GM18909 (cell line): ENCODE data around the gene CAMKMT.
"Not testable (repeated sequence)": the region's sequence is repeated elsewhere in the genome, so short reads cannot be mapped to it uniquely, and the experiment has no call there.

ENCODE experiments used
- ATAC-seq: cut with Tn5 transposase; IDR thresholded peaks from one replicate; pipeline ENCODE4 v1.9.1; 2021; ENCODE audit warnings: mild to moderate bottlenecking; ENCODE audit not compliant: unreplicated experiment, poor library complexity

CAMKMT gene

DNA sequence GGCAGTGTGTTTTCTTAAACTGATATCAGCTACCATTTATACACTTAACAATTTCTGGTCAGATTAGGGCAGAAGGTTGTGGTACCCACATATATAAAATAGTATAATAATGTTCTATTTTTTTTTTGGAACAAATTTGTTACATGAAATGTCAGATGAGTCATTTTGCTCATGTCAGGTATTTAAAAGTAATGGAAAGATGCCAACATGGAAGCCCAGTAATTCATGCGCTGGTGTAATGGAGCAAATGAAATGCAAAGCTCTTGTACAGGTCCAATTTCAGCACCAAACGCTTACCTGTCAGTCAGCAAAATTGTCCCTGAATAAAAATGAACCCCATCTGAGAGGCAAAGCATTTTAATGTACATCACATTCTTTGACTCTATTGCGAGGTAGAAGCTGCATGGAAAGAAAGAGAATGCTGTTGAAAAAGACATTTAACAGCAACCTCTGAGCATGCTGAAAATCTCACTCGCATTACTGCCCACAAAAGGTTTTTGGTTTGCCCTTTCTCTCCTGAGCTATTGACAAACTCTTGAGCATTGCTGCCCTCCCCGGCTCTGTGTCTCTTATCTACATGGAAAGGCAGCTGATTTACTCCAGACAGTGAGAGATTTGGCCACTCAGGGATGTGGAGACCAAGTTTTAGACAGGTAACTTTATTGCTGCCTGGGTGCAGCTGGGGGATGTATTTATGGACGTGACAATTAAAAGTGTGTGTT lies 217.5 kb downstream of the CAMKMT start:
- ATAC-seq: no peak

DNA sequence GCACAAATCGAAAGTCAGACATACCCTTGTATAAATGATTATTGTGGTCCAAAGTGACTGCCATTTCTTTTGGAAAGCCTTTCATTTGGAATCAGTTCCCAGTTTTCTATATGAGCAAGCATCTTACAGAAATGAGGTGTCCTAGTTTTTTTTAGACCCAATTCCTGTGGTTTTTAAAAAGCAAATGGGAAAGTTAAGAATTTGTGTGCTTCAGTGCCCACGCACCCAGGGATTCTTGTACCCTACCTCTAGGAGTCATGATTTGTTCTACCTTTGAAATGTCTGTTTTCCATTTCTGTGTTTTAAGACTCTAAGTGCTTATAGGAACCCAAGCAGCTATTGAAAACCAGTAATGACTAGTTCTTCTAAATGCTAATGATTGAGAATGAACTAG lies 218.1 kb downstream of the CAMKMT start:
- ATAC-seq: no peak

DNA sequence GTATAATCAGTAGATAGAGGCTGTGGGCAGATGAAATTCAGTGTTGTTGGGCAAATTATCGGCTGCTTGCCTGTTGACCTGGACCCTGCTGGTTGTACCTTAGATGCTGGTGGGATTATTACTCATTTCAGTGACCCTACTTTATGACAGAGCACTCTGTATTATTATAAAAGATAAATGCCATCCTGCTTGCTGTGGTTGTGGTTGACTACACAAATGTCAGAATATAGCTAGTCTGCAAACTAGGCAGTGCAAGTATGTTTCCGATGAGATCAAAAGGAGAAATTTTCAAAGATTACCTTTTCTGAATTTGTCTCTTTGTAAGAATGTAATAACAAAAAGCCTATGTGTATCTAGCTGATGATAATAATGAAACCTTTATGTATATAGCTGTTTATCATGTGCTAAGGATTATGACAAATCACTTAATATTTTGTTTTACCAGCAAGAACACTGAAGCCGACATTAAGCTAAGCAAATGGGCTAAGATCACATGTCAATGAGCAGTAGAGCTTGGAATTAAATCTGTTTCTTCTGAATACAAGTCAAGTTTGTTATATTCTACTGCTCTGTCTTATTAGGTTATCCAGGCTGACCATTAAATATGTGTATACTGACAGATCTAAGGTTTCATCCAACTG lies 219.2 kb downstream of the CAMKMT start:
- no peak for ATAC-seq

DNA sequence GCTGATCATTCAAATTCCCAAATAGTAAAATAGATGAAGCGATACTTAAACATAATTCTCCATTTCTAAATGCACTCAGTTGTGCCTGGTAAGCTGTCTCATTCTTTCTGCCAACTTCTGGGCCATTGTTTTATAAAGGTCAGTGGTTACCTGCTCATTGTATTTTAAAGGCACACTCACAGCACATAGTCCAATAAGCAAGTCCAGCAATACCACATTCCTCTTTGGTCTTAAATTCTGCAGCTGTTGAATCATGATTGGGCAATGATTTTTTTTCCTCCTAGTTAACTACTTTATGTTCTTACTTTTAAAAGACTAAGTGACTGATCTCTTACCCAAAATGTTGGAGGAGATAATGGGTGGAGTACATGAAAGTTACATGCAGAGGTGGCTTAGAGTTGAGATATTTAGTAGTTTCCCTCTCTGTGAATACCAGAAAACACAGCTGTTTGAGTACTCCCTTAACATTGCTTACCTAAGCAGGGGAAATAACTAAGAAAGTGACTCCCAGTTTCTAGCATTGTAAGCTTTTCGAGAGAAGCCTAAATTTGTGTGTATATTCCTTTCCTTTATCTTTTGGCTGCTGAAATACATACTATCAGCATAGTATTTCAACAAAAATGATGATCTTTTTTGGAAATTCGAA lies 220.7 kb downstream of the CAMKMT start:
- no peak for ATAC-seq

DNA sequence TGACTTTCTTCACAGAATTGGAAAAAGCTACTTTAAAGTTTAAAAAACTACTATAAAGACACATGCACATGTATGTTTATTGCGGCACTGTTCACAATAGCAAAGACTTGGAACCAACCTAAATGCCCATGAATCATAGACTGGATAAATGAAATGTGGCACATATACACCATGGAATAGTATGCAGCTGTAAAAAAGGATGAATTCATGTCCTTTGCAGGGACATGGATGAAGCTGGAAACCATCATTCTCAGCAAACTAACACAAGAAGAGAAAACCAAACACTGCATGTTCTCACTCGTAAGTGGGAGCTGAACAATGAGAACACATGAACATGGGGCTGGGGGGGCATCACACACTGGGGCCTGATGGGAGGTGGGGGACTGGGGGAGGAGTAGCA lies 233.9 kb downstream of the CAMKMT start:
- not testable (repeated sequence) for ATAC-seq

DNA sequence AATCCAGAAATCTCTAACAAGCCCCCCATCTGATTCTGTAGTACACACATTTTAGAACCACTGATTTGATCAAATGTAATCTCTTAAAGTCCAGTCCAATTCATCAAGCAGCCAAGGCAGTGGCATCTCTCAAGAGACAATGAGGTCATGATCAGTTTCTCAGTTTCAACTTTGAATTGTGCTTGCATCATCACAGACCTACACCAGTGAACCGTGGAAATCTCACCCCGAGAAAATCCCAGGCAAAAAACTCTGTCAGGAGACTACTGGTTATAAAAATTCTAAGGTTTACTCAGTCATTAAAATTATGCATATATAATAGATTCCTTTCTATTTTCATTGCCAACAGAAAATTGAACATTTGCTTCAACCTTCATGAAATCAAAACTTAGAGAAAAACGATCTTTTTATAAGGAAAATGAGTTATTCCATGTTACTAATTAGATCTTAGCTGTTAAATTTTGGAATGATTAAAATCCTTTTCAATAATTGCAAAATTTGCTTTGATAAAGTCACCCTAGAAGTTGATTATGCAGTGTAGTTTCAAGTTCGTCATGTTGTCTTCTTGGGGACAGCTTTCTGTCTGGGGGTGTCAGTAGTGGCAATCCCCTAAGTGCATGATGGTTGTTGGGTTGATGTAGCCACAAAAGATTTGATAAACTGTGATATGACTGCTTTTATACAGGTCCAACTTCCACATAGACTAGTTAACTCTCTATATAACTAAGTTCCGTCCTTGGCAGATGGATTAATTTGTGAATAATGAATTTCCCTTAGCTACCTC lies 235.0 kb downstream of the CAMKMT start:
- no peak for ATAC-seq

DNA sequence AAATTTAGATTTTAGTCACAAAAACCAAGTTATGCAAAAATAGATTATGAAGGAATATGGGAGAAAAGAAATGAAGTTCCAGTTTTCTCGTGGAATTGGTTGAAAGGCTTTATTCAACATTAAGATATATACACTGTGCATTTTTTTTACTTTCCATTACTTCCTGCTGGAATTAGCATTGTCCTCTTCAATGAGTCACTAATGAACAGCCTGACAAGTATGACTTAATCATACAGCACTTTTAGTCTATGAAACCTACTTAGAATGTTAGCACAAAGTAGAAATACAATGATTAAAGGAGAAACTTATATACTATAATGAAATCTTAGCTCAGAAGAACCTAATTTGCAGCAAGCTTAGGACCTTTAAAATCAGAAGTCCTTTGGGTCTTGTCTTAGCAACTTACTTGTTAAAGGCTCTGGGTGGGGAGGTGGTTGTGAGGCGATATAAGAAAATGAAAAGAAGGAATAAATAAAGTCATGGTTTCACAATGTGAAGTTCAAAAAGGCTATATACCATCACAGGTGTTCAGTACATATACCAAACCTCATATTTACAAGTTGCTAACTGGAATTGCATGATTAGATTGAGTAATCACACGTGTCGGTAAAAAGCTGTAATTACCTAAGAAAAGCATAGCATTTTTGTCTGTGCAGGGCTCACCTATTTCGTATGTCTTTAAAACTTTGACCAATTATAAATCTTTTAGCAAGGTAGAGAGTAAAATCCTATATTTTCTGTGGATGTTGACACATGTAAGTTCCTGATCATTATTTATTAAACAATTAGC lies 236.8 kb downstream of the CAMKMT start:
- ATAC-seq: no peak

DNA sequence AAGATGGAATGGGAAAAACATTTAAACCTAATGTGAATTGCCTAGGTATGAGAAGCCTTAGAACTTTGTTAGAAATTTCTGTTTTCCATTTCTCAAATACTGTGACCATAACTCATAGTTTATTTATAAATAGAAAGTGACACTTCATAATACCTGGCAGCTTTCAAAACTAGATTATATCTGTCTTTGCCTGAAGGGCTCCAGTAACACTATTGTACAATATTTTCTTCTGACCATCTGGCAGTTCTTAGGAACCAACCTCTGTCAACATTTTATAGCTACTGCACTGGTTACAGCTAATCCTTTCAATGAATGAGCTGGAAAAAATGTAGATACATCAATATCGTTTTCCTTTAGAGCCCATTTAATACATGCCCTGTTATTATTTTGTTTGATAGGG lies 237.4 kb downstream of the CAMKMT start:
- no peak for ATAC-seq

DNA sequence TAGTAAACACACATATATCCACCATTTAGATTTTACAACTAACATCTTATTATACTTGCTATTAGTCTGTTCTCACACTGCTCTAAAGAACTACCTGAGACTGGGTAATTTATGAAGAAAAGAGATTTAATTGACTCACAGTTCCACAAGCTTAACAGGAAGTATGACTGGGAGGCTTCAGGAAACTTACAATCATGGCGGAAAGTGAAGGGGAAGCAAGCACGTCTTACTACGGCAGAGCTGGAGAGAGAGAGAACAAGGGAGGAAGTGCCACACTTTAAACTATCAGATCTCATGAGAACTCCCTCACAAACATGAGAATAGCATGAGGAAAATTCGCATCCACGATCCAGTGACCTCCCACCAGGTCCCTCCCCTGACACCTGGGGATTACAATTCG lies 240.7 kb downstream of the CAMKMT start:
- no peak for ATAC-seq

DNA sequence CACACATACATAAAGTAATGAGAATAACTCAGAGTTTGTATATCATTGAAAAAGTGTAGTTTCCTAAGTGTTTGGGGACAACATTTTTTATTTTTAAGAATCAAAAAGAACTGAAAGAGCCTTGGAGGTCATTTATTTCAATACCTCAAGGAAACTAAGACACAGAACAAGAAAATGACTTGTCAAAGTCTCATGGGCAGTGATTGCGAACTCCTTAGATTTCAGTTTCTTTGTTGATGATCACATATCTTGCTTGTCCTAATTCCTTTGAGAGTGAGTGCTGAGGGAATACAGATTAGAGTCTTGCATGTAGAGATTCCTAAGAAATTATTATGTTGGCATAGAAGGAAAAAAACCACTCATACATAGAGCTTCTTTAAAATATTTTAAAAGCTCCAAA lies 243.8 kb downstream of the CAMKMT start:
- ATAC-seq: no peak

DNA sequence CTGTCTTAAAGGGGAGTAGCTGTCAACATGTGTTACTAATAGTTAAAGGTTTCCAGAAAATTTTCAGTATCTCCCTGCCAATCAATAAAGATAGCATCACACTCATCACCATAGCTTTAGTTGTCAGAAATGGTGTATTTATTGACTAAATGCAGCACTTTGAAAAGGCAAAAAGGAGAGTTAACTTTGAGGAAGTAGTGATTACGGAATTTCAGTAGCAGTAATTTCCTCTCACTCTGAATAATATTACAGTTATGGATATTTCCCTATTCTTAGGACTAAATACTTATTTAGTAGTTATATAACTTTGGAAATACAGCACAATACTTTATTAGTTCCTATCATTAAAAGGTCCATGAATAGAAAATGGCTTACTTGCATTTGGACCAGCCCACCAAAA lies 250.5 kb downstream of the CAMKMT start:
- ATAC-seq: no peak

DNA sequence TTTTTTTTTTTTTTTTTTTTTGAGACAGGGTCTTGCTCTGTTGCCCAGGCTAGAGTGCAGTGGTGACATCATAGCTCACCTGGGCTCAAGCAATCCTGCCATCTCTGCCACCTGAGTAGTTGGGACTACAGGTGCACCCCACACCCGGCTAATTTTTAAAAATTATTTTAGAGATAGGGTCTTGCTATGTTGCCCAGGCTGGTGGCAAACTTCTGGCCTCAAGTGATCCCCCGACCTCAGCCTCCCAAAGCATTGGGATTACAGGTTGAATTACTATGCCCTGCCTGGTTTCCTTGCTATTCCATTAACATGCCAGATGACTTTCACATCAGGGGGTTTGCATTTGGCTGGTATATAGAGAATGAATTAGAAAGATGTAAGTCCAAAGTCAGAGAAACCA lies 253.2 kb downstream of the CAMKMT start:
- no peak for ATAC-seq

DNA sequence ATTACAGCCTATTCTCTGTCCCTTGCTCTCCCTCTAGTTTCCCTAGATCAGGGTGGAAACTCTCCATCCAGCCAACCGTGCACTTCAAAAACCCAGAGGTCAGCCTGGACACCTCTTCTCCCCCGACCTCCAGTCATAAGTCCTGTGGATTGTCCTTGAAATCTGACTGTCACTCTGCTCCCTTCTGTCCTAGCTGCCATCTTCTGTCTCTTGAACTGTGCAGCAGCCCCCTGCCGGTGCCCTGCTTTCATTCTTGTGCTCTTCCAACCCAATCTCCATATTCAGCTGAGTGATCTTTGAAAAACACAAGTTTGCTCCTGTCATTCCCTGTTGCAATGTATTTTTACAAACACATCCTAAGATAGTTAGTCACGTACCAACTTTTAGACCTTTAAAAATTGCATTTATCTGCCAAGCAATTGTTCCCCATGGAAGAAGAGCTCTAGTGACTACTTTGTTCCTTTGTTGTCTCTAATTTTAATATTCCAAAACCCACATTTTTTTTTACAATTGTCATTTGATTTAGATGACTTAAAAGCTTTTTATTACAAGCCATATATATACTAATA lies 254.3 kb downstream of the CAMKMT start:
- no peak for ATAC-seq

DNA sequence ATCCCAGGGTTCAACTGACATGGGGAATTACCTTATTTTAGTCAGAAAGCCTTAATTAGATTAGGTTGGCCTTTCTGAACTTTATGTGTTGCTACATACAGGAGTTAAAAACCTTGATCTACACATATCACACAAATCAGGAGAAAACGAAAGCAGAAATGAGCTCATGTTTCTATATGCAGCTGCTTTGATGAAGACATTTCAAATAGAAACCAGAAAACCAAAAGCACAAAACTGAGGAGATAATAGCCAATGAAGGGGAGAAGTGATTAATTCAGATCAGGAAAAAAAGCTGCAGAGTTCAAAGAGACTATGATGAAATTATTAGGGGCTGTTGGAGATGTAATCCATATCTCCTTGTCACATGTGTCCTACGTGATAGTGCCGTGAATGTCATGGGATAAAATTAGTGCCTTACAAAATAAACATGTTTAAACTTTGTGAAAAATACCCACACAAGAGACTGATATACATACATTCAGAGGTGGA lies 255.0 kb downstream of the CAMKMT start:
- peak; percentile 76 for ATAC-seq

DNA sequence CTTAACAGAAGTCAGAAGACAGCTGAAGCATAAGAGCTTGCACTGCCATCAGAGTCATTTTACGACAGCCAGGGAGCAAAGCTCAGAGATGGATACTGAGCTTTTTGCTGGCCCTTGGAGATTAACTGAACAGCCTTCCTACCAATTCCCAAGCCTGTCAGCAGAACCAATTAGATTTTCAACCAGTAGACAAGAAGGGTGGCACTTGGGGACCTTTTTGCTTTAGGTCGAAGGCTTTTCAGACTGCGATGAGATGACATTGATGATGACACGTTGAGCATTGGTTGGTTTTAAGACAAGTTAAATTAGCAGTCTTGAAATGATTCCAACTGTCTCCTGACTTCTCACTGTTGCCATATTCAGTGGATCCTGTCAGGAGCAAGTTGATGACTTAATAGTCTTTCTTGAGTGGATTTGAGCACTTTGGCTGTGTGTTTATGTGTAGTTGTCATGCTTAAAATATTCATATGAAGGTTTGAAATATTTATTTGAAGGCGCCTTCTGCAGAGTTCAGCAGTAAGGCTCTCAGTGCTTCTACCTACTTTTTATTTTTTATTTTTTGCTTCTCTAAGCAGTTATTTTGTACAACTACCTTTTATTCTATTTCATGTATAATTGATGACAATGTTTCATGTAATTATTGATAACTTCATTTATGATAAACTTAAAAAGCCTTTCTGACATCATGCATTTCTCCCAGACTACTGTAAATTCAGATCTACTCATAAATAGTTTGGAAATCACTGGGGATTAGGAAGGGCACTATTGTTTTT lies 256.7 kb downstream of the CAMKMT start:
- no peak for ATAC-seq

DNA sequence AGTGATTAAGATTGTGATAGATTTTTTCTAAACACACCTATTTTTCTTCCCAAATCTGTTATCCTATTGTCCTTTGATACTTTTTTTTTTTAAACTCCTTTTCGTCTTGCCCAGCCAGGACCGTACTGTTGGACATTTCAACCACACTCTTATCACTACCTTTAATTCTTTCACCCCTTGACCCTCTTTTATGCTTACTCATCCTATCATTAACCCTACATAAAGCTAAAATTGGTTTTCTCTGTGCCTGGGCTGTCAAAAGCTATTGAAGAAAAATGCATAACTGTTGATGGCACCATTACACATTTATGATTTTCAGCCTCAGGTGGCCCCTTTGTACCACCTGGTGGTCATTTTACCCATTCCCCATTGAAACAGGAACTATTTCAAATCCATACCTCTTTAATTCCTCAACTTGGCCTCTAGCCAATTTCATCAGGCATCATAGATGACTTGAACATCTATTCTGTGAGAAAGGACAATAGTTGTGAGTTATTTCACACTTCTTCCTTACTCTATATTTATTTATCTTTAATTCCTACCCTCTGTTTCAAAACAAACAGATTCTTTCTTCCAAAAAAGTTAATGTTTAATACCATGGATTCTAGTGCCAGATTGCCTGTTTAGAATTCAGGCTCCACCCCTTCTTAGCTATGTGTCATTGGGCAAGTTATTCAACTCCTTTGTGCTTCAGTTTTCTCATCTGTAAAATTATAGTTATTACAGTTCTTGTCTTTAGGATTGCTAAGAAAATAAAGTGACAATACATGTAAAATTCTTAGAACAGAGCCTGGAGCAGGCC lies 258.6 kb downstream of the CAMKMT start:
- ATAC-seq: no peak

DNA sequence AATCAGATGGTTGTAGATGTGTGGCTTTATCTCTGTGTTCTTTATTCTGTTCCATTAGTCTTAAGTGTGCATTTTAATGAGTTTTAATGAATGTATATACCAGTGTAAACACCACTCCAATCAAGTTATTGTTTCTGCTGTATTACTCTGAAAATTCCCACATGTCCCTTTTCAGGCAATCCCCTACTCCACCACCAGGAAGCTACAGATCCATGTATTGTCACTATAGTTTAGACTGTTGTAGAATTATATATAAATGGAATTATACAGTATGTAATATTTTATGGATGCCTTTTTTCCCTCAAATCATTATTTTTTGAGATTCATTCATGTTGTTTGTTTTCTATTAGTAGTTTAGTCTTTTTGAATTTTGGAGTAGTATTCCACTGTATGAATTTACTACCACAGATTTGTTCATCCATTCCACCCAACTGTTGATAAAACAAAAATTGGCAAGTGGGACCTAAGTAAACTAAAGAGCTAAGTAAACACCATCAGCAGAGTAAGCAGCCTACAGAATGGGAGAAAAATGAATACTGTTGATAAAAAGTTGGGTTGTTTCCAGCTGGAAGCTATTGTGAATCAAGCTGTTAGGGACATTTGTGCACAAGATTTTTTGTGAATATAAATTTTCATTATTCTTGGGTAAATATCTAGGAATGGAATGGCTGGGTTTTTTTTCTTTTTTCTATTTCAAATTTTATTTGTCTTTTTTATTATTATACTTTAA lies 262.0 kb downstream of the CAMKMT start:
- ATAC-seq: no peak

DNA sequence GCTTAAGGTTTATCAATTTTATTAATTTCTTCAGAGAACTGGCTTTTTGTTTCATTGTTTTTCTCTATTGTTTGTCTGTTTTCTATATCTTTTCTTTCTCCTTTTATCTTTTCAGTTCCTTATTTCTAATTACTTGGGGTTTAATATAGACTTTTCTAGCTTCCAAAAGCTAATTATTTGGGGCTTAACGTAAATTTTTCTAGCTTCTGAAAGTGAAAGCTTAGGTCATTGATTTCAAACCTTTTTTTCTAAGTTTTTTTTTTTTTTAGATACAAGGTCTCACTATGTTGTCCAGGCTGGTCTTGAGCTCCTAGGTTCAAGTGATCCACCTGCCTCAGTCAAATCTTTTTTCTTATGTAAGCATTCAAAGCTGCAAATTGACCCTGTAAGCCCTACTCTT lies 266.6 kb downstream of the CAMKMT start:
- no peak for ATAC-seq
